HS-27A (cell line): ENCODE measurements around the gene CD69.

Experiments
- DNase-seq: peaks from one replicate; pipeline ENCODE4 v3.0.0-alpha.2; 2012; ENCODE audit warnings: low read depth, missing footprints

CD69 gene

DNA sequence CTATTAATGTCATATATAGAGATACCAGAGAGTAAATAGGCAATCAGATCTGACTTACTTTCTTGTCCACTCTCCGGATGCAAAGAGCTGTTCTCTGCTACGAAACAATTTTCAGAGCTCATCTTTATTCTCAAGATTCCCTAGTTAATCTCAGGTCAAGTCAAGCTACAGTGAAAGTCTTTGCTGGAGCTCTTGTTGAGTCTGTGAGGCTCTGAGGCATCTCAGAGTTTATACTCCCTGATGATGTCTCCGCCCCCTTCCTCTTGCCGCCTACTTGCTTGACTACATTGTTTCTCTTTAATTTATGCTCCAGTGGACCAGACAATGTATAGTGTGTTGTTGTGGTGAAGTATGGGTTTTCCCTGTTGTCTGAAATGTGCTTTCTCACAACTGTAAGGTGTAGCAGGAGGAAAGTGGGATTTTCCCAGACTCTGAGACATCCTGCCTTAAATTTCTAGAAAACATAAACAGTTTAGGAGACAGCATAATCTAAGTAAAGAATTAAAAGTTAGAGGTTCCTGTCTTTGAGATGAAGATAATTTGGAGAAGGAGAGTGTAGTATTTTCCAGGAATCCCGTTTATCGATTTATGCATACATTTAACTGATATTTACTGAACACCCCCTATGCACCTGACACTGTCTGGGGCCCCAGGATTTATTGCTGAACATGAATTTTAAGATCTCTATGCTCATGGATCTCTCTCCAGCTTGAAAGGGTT is at the start of gene CD69:
TSS of gene CD69 (minus strand) at position 203 of the 720 bp plus-strand sequence. CDS start at position 122, 81 bp downstream.
- DNase-seq: no peak

DNA sequence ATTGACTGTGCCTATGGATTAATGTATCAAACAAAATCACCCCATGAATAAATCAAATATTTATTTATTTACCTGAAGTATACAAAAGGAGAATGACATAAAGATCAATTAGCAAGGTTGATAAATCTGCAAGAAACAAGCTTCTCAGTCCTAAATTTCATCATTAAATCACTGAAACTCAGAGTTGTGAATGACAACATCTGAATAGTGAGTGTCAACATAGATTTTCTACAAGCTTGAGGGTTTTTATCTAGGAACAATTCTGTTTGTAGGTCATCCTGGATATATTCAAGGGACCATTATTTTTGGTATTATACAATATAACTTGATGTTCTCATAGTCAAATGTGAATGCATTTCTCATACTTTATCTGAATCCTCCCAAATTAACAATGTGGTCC is 49.2 kb upstream of the CD69 start:
- DNase-seq: no peak

GRCh38 chr12:9809338-9809737 is 48.6 kb upstream of the CD69 start:
- DNase-seq: no peak

- no peak for DNase-seq
These were observed 47.8 kb upstream of the CD69 start for GRCh38 chr12:9808504-9808903.

DNA sequence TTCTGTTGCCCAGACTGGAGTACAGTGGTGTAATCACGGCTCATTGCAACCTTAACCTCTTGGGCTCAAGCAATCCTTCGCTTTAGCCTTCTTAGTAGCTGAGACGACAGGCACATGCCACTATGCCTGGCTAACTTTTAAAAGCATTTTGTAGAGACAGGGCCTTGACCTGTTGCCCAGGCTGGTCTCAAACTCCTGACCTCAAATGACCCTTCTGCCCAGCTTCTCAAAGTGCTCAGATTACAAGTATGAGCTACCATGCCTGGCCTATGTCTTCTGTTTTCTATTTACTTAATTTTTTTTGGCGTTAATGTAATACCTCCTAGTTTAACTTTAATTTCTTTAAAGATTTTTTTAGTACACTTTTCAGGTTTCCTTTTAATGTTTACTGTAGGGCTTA is 46.0 kb upstream of the CD69 start:
- no peak for DNase-seq

GRCh38 chr12:9805883-9806282 is 45.2 kb upstream of the CD69 start:
- no peak for DNase-seq

DNA sequence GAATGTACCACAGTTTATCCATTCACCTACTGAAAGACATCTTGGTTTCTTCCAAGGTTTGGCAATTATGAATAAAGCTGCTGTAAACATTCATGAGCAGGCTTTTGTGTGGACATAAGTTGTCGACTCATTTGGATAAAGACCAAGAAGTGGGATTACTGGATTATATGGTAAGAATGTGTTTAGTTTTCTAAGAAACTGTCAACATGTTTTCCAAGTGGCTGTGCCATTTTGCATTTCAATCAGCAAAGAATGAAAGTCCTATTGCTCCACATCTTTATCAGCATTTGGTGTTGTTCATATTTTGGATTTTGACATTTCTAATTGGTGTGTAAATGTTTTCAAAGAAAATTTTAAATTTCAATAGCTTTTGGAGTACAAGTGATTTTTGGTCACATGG is 39.3 kb upstream of the CD69 start:
- DNase-seq: no peak

GRCh38 chr12:9797722-9798619 is 37.3 kb upstream of the CD69 start:
- DNase-seq: no peak

GRCh38 chr12:9796971-9797370 is 36.3 kb upstream of the CD69 start:
- no peak for DNase-seq

- DNase-seq: no peak
These were observed 35.6 kb upstream of the CD69 start for GRCh38 chr12:9796346-9796745.

DNA sequence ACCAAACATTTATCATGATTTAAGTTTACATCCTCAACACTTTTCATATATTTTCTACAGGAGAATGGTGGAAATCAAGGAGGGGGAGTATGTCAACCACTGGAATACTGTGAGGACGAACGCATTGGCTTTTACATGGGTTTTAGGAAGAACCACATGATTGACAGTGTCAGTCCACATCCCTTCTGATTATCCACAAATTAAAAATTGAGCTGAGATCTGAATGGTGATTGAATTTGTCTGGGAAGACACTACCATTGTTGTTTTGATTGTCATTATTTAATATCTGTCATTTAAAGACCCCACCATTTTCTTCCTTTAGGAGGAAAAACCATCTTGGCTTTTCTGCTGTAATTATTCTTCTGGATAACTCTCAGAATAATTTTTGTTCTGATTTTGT is 35.2 kb upstream of the CD69 start:
- no peak for DNase-seq

DNA sequence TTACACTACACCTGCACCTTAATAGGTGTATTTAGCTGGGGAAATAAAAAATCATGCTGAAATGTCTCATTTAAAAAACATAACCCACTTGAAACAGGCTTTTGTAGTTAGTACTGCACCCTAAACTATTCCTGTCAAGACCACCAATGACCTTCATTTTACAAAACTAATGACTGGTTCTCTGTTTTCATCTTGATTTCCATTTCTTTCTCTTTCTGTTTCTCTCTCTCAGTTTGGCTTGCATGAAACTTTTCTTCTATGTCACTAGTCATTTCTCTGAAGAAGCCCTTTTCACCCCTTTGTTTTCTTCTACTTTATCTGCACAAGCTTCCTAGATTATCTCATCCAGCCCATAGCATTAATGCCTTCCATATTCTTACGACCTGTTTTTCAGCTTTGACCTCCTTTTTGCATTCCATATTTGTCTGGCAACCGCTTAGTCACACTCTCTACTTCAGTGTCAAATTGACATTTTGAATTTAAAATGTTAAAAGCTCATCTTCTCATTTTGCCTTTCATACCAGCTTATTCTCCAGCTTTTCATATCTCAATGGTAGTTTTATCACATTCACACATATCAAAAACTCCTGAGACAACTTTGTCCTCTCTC is 33.9 kb upstream of the CD69 start:
- no peak for DNase-seq

- DNase-seq: no peak
These were observed 33.2 kb upstream of the CD69 start for GRCh38 chr12:9793779-9794395.

- DNase-seq: peak; percentile 75
These were observed 32.4 kb upstream of the CD69 start for GRCh38 chr12:9792961-9793617.

DNA sequence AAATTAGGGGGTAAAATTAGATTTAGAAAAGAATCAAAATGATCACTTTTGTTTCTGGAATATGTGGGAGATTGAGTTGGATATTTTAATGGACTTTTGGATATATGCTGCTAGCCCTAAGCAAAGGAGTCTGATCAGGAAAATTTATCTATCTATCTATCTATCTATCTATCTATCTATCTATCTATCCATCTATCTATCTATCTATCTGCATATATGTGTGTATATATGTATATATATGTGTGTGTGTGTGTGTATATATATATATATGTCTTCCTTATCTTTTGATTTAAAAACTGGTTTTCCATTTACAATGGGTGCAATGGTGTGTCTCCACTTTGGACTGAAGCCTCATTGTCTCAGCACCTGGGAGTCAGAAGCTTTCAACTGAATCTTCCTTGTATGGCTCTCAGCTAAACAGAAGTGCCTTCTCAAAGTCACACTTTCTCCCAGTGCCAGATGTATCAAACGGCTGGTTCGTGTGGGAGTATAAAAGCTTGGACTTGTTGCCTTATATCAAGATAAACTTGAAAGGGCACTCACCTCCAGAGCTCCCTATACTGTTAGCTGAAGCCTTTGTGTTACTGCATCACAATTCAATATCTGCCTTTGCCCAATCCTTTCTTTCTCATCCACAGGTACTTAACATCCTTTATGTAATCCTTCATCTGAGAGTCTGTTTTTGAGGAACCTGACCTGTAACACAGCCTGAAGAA is 31.6 kb upstream of the CD69 start:
- DNase-seq: peak; percentile 15

DNA sequence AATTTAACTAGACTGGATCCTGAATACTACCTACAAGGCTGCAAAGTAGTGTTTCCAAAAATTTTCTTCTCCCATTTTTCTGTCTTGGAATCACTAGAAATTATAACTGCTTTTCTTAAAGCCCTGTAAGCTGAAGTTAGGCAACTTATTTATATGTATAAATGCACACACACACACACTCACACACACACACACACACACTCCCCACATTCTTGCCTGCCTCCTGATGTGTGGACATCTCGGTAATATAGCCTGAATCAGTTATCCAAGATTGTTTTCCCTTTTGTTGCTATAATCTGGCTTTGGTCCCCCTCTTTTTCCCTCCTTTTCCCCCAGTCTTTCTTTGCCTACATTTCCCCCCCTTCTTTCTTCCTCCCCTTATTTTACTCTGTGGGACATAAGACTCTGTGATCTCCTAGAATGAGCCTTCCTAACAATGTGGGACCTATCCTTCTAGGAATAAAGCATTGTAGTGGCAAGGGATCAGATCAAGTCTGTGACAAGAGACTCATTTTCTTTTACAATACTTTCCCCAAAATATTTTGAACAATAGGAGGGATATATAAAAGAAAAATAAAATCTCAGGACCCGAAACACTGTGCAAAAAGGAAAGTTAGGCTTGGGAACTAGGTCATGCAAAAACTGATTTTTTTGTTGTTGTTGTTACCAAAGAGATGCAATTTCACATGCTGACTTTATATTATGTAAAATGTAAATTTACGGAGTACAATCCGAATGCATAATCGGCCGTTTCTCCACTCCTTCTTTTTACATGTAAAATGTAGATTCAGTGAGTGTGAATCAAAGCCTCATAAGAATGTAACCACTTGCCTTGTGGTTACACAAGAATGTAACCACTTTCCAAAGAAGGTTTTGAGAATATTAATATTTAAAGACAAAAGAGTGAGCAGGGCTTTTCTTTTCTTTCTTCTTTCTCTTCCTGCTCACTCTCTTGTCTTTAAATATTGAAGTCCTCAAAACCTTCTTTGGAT is 26.3 kb upstream of the CD69 start:
- peak; percentile 26 for DNase-seq

DNA sequence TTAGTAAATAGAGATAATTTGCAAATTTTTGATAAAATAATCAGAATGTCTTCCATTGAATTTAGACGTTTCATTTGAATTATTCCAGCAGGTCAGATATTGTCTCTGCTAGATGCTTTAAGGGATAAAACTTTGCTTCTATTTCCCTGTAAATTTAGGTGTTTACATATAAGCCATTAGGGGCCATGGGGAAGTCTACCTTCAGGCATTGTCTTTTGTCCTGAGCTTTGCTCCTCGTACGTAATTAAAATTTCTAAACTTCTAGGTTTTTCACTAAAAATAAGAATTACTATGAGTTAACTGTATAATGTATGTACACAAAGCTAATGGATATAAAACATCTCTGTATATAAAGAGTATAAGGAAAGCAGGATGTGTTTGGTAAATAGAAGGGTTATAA is 24.1 kb upstream of the CD69 start:
- DNase-seq: no peak

DNA sequence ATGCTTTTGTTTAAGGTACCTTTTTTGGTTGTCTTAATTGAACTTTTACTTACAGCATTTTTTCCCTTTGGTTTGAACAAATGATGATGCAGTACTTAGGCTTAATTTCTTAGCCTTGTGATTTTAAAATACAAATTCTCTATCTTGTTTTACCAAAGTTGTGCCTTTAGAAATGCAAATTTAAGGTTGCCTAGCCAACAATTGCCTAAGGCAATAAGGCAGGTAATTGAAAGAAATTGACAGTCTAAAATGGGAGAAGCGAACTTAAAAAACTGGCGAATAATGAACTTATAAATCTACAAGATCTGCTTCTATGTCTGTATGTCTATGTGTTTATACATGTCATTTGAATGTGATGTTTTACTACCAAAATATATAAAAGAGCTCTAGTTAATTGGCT is 23.6 kb upstream of the CD69 start:
- no peak for DNase-seq

- no peak for DNase-seq
These were observed 22.1 kb upstream of the CD69 start for GRCh38 chr12:9782547-9783382.
